Endothelial cell of umbilical vein (primary cell): Measurements from ENCODE around the gene APOO. TPM values are rescaled to one million over a fixed set of nuclear protein-coding genes. Genes with fewer than 3 reads are reported as not detected.
"Not testable (repeated sequence)": the region's sequence is repeated elsewhere in the genome, so short reads cannot be mapped to it uniquely, and the experiment has no call there.

Experiments used
- BruUV-seq: library from RNA; stranded (reverse); fragments of 400-500 nt; replicated peaks from 2 replicates; lab custom pipeline; 2021; lab: Mats Ljungman, UMichigan
- CTCF ChIA-PET: fragments of 300-600, 350-600 bp; sonication (Branson Sonifier 250); formaldehyde crosslinking; loops from one replicate; lab custom pipeline; 2021; ENCODE audit warnings: antibody characterized with exemption, inconsistent platforms; lab: Charles Lee
- POLR2A ChIA-PET: fragments of 300-600, 350-600 bp; sonication (Branson Sonifier 250); formaldehyde crosslinking; loops from one replicate; lab custom pipeline; 2021; ENCODE audit warnings: antibody characterized with exemption, inconsistent platforms; lab: Charles Lee
- DNase-seq: peaks from one replicate; pipeline ENCODE4 v3.0.0-alpha.2; 2011; ENCODE audit warnings: low read depth, low spot score
- FAIRE-seq: peaks from 2 replicates; lab custom pipeline; 2011; peaks lifted over from hg19 to GRCh38; lab: Jason Lieb, UNC
- H2AFZ ChIP-seq: 2 replicates; pipeline ENCODE4 v1.6.0; 2012; ENCODE audit warnings: low read depth, low read length, control low read depth, inconsistent platforms
- H3K27ac ChIP-seq: 2 replicates; pipeline ENCODE4 v1.5.1; 2011; ENCODE audit warnings: low read depth, mild to moderate bottlenecking, control low read depth, low read length, moderate library complexity; ENCODE audit not compliant: insufficient read depth
- H3K27me3 ChIP-seq, 2 experiments: 2 replicates each; pipeline versions ENCODE4 v1.6.0 to v1.6.1; 2011; ENCODE audit warnings: low read length in 2 of 2, mixed read lengths in 1 of 2; ENCODE audit not compliant: control insufficient read depth in 2 of 2, insufficient read depth in 2 of 2
- H3K36me3 ChIP-seq, 2 experiments: 2 replicates in 1 of 2; 3 replicates in 1 of 2; pipeline ENCODE4 v1.5.1; 2011; ENCODE audit warnings: low read length in 2 of 2, mild to moderate bottlenecking in 1 of 2, moderate library complexity in 1 of 2; ENCODE audit not compliant: control insufficient read depth in 2 of 2, insufficient read depth in 2 of 2; ENCODE audit errors: extremely low read depth in 1 of 2
- H3K4me1 ChIP-seq: 3 replicates; pipeline ENCODE4 v1.5.1; 2011; ENCODE audit warnings: mild to moderate bottlenecking, low read length; ENCODE audit not compliant: control insufficient read depth, insufficient read depth; ENCODE audit errors: extremely low read depth
- H3K4me2 ChIP-seq: 2 replicates; pipeline ENCODE4 v1.6.1; 2011; ENCODE audit warnings: low read length, control low read depth, mixed read lengths; ENCODE audit not compliant: insufficient read depth
- H3K4me3 ChIP-seq, 3 experiments: fragments of 200-600 bp in 1 of 3; sonication (generic), shearing (Covaris generic) in 1 of 3; replicated peaks in 1 of 3; 2 replicates each; pipeline ENCODE4 v1.5.1; 2011 to 2016; ENCODE audit warnings: control low read depth in 3 of 3, low read length in 3 of 3, mild to moderate bottlenecking in 2 of 3, inconsistent platforms in 1 of 3, low read depth in 1 of 3, moderate library complexity in 1 of 3; ENCODE audit not compliant: insufficient read depth in 1 of 3
- H3K79me2 ChIP-seq: 2 replicates; pipeline ENCODE4 v1.6.0; 2012; ENCODE audit warnings: low read length, inconsistent platforms; ENCODE audit not compliant: control insufficient read depth, insufficient read depth
- H3K9ac ChIP-seq: replicated peaks from 2 replicates; pipeline ENCODE3; 2011; ENCODE audit warnings: low read length, control low read depth; ENCODE audit not compliant: insufficient read depth; ENCODE audit errors: extremely low read depth
- H3K9me1 ChIP-seq: replicated peaks from 3 replicates; pipeline ENCODE4 v1.6.0; 2011; ENCODE audit warnings: mild to moderate bottlenecking, low read length; ENCODE audit not compliant: control insufficient read depth, insufficient read depth; ENCODE audit errors: extremely low read depth
- H3K9me3 ChIP-seq: replicated peaks from 2 replicates; pipeline ENCODE4 v1.5.1; 2012; ENCODE audit warnings: low read length, inconsistent platforms; ENCODE audit not compliant: control insufficient read depth, insufficient read depth
- H4K20me1 ChIP-seq: replicated peaks from 2 replicates; pipeline ENCODE3; 2011; ENCODE audit warnings: mild to moderate bottlenecking, low read length; ENCODE audit not compliant: control insufficient read depth, insufficient read depth; ENCODE audit errors: extremely low read depth
- CTCF ChIP-seq, 2 donors: IDR thresholded peaks; 1 replicate in 1 of 2; 2 replicates in 1 of 2; pipeline ENCODE4 v1.5.1; 2011; ENCODE audit warnings: low read length in 2 of 2, mild to moderate bottlenecking in 2 of 2, moderate library complexity in 2 of 2, control low read depth in 1 of 2, inconsistent platforms in 1 of 2, low read depth in 1 of 2; ENCODE audit not compliant: insufficient read depth in 1 of 2; ENCODE audit errors: extremely low read depth in 1 of 2
- EZH2 ChIP-seq: IDR thresholded peaks from 2 replicates; pipeline ENCODE4 v1.6.1; 2012; ENCODE audit warnings: borderline replicate concordance, low read depth, mild to moderate bottlenecking, moderate library complexity, low read length, inconsistent platforms; ENCODE audit not compliant: severe bottlenecking
- FOS ChIP-seq: IDR thresholded peaks from 2 replicates; pipeline ENCODE4 v1.6.1; 2011; ENCODE audit warnings: mild to moderate bottlenecking, low read length, moderate library complexity, borderline replicate concordance; ENCODE audit not compliant: insufficient read depth
- GATA2 ChIP-seq: IDR thresholded peaks from 2 replicates; pipeline ENCODE4 v1.7.0; 2011; ENCODE audit warnings: low read depth, mild to moderate bottlenecking, moderate library complexity, mixed read lengths, low read length; ENCODE audit not compliant: insufficient read length, insufficient read depth
- JUN ChIP-seq: IDR thresholded peaks from 2 replicates; pipeline ENCODE4 v1.6.1; 2011; ENCODE audit warnings: borderline replicate concordance, low read depth; ENCODE audit not compliant: insufficient read length, insufficient read depth
- MAX ChIP-seq: IDR thresholded peaks from 2 replicates; pipeline ENCODE4 v1.6.1; 2011; ENCODE audit not compliant: insufficient read depth, insufficient read length
- MYC ChIP-seq: IDR thresholded peaks from one replicate; pipeline ENCODE4 v1.6.1; 2011; ENCODE audit warnings: mild to moderate bottlenecking, low read depth, low read length
- POLR2A ChIP-seq: IDR thresholded peaks from 2 replicates; pipeline ENCODE4 v1.6.1; 2012; ENCODE audit warnings: low read depth, mild to moderate bottlenecking, control low read depth, low read length
- POLR2AphosphoS5 ChIP-seq: IDR thresholded peaks from 2 replicates; pipeline ENCODE4 v1.6.1; 2012; ENCODE audit warnings: low read depth, mild to moderate bottlenecking, control low read depth, low read length, moderate library complexity; ENCODE audit not compliant: insufficient read depth
- dilution Hi-C: fragments of 300-500 bp; cut with MboI; formaldehyde crosslinking; loops from one replicate; pipeline ENCODE4 v1.15.0; 2019; ENCODE audit warnings: low sequenced_read_pairs; ENCODE audit not compliant: extremely low pct_ligation_motif_present
- intact Hi-C: fragments of 100-400 bp; cut with micrococcal nuclease; formaldehyde crosslinking; loops from one replicate; pipeline ENCODE4 v1.10.0; 2022
- polyA plus RNA-seq, 4 experiments: library from polyadenylated mRNA; depleted of rRNA in 3 of 4; stranded (reverse) in 3 of 4; unstranded in 1 of 4; fragments of >200 nt; gene quantifications; 2 replicates each; pipeline versions ENCODE4 v1.2.1 to v1.2.3, GENCODE V29; 2011 to 2012; ENCODE audit warnings: missing spikeins in 1 of 4
- total RNA-seq: library from RNA; stranded (reverse); gene quantifications from 2 replicates; pipeline ENCODE4 v1.2.3, GENCODE V29; 2021

APOO gene
- total and polyA plus RNA-seq, 2 donors (not counting 3 experiments of a cell fraction or from before 2014, with no cell fraction given), result 9.8 to 24.3 TPM

DNA sequence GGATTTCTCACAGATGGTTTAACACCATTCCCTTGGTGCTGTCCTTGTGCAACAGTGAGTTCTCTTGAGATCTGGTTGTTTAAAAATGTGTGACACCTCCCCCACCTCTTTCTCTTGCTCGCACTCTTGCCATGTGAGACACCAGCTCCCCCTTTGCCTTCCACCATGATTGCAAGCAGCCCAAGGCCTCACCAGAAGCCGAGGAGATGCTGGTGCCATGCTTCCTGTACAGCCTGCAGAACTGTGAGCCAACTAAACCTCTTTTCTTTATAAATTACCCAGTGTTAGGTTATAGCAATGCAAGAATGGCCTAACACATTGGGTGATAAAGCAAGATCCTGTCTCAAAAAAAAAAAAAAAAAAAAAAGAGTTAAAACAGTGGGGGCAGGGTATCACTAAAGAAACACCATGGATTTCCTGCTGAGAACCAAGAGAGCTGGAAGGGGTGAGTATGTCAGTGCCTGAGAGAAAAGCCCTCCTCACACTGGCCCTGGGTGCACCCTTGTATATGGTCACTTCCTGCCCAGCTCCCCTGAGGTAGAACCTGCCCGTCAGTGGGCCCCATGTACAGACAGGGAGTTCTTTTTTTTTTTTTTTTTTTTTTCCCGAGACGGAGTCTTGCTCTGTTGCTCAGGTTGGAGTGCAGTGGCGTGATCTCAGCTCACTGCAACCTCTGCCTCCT lies 46.4 kb downstream of the APOO start:
- POLR2A ChIA-PET, result interaction anchor here (0.7 kb wide), 1 partner anchor 866 kb away, joined by 5 read pairs; no protein-coding TSS in a partner anchor
- Histone ChIP-seq H3K27ac (no peak overlapping the region), H3K4me2 (no peak overlapping the region), H3K9me1 (no peaks in the 10 kb centered on the region), H3K4me3 (no peak overlapping the region), H3K36me3 (no peaks in the 10 kb centered on the region), H3K9me3 (no peaks in the 10 kb centered on the region), H4K20me1 (no peaks in the 10 kb centered on the region), H3K79me2 (no peaks in the 10 kb centered on the region), H2AFZ (no peak overlapping the region), H3K4me1 (no peaks in the 10 kb centered on the region), H3K27me3 (no peaks in the 10 kb centered on the region), H3K9ac (no peak overlapping the region)
- DNase-seq (no peak), FAIRE-seq (no peak)
- no peak for TF ChIP-seq GATA2
- no peak for TF ChIP-seq FOS
- no peak for TF ChIP-seq CTCF (IDR thresholded peaks at IDR 0.05; ENCODE audit: extremely low read depth in 1 of 2, insufficient read depth in 1 of 2, low read depth in 1 of 2, low read length in 2 of 2)
- no peak for TF ChIP-seq POLR2AphosphoS5
- no peak for TF ChIP-seq MYC
- no peak for TF ChIP-seq EZH2
- TF ChIP-seq JUN, result no peak
- no peak for TF ChIP-seq MAX
- no peak for TF ChIP-seq POLR2A
- intact Hi-C loops, result no loop called here
- CTCF ChIA-PET, result no interaction called here
- BruUV-seq, result no TSS peak
- dilution Hi-C loops, result no loop called here

DNA sequence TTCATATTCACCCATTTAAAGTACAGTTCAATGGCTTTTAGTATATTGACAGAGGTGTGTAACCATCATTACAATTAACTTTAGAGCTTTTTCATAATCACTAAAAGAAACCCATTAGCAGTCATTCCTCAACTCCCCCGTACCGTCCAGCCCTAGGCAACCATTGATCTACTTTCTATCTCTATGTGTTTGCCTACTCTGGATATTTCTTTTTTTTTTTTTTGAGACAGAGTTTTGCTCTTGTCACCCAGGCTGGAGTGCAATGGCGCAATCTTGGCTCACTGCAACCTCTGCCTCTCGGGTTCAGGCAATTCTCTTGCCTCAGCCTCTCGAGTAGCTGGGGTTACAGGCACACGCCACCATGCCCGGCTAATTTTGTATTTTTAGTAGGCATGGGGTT lies 48.5 kb downstream of the APOO start:
- dilution Hi-C loops, H3K4me3 ChIP-seq, H2AFZ ChIP-seq, POLR2A ChIA-PET, DNase-seq, CTCF ChIA-PET, BruUV-seq, H3K4me2 ChIP-seq, FAIRE-seq, H3K36me3 ChIP-seq, H3K9me1 ChIP-seq, H3K27me3 ChIP-seq, H3K9ac ChIP-seq, intact Hi-C loops, H3K9me3 ChIP-seq, H3K27ac ChIP-seq, H3K4me1 ChIP-seq, H3K79me2 ChIP-seq, H4K20me1 ChIP-seq: not testable (repeated sequence)
